ENCODE results near the gene FRAT2. TPM values are rescaled to one million over a fixed set of nuclear protein-coding genes. Genes with fewer than 3 reads are reported as not detected.

Gene FRAT2
- total and polyA plus RNA-seq, 2 of the 13 experiments (the other 11 are each of a cell fraction or from before 2014, with no cell fraction given) = 7.2 to 14.1 TPM

DNA sequence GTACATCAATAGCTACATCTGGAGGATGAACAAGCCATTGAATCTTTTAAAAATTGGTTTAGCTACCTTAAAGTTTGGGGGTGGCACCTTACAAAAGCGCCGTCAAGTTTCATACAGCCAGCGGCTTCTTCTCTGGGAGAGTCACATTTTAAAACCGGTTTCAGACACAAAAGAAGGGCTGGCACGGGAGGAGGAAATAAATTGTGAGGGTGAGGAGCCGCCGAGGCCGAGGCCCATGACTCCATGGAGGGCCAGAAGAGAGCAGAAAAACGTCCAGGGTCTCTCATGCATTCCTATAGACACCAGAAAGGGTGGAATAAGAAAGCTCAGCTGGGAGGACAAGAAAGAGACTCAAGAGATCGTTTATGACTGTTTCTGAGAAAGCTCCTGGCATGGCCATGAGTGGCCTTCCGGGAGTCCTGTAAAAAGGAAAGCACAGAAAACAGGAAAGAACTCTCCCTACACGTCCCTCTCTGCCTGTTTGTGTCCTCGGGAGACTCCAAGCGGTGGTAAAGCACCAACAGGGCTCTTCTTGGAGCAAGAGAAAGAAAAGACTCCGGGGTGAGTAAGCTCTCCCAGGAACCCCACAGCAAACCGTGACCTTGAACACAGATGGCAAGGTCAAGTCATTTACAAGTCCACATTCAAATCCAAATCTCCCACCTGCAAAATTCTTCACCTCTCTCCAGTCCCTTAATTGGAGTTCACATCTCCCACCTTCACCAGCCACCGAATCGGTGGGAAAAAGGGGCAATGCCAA is 1.8 kb downstream of the FRAT2 start (continued):
- TF ChIP-seq, protein P1, sequence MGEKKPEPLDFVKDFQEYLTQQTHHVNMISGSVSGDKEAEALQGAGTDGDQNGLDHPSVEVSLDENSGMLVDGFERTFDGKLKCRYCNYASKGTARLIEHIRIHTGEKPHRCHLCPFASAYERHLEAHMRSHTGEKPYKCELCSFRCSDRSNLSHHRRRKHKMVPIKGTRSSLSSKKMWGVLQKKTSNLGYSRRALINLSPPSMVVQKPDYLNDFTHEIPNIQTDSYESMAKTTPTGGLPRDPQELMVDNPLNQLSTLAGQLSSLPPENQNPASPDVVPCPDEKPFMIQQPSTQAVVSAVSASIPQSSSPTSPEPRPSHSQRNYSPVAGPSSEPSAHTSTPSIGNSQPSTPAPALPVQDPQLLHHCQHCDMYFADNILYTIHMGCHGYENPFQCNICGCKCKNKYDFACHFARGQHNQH (CRISPR knock-in tag; IDR thresholded peaks at IDR 0.05) = 0 out of 2 replicates have a peak, but pooled peaks have one; percentile 3
- TF ChIP-seq PAWR (CRISPR knock-in tag; IDR thresholded peaks at IDR 0.05; ENCODE audit: borderline replicate concordance) (no peak), THAP11 (CRISPR knock-in tag; IDR thresholded peaks at IDR 0.05) (peak; percentile 26; the same call in 1 of the 2 replicates), MXD4 (CRISPR knock-in tag; IDR thresholded peaks at IDR 0.05) (no peak), KMT2A (CRISPR knock-in tag; IDR thresholded peaks at IDR 0.05) (peak; percentile 65; the same call in 1 of the 2 replicates), POLR2A (IDR thresholded peaks at IDR 0.05; ENCODE audit: insufficient read depth in 1 of 2, low read depth in 2 of 2, low read length in 2 of 2) (peak; percentile 28 to 40; a peak in 2 of 4 replicates), SOX6 (IDR thresholded peaks at IDR 0.05) (no peak), SOX6 (CRISPR knock-in tag; IDR thresholded peaks at IDR 0.05) (peak; percentile 46), ZNF501 (CRISPR knock-in tag; IDR thresholded peaks at IDR 0.05) (peak; percentile 52), ZZZ3 (CRISPR knock-in tag; IDR thresholded peaks at IDR 0.05; ENCODE audit: borderline replicate concordance) (no peak)
- TF ChIP-seq, protein P2, sequence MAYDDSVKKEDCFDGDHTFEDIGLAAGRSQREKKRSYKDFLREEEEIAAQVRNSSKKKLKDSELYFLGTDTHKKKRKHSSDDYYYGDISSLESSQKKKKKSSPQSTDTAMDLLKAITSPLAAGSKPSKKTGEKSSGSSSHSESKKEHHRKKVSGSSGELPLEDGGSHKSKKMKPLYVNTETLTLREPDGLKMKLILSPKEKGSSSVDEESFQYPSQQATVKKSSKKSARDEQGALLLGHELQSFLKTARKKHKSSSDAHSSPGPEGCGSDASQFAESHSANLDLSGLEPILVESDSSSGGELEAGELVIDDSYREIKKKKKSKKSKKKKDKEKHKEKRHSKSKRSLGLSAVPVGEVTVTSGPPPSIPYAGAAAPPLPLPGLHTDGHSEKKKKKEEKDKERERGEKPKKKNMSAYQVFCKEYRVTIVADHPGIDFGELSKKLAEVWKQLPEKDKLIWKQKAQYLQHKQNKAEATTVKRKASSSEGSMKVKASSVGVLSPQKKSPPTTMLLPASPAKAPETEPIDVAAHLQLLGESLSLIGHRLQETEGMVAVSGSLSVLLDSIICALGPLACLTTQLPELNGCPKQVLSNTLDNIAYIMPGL (CRISPR knock-in tag; IDR thresholded peaks at IDR 0.05; ENCODE audit: borderline replicate concordance in 1 of 2, low read depth in 1 of 2) = peak; percentile 67 to 68
- TF ChIP-seq, protein P3, sequence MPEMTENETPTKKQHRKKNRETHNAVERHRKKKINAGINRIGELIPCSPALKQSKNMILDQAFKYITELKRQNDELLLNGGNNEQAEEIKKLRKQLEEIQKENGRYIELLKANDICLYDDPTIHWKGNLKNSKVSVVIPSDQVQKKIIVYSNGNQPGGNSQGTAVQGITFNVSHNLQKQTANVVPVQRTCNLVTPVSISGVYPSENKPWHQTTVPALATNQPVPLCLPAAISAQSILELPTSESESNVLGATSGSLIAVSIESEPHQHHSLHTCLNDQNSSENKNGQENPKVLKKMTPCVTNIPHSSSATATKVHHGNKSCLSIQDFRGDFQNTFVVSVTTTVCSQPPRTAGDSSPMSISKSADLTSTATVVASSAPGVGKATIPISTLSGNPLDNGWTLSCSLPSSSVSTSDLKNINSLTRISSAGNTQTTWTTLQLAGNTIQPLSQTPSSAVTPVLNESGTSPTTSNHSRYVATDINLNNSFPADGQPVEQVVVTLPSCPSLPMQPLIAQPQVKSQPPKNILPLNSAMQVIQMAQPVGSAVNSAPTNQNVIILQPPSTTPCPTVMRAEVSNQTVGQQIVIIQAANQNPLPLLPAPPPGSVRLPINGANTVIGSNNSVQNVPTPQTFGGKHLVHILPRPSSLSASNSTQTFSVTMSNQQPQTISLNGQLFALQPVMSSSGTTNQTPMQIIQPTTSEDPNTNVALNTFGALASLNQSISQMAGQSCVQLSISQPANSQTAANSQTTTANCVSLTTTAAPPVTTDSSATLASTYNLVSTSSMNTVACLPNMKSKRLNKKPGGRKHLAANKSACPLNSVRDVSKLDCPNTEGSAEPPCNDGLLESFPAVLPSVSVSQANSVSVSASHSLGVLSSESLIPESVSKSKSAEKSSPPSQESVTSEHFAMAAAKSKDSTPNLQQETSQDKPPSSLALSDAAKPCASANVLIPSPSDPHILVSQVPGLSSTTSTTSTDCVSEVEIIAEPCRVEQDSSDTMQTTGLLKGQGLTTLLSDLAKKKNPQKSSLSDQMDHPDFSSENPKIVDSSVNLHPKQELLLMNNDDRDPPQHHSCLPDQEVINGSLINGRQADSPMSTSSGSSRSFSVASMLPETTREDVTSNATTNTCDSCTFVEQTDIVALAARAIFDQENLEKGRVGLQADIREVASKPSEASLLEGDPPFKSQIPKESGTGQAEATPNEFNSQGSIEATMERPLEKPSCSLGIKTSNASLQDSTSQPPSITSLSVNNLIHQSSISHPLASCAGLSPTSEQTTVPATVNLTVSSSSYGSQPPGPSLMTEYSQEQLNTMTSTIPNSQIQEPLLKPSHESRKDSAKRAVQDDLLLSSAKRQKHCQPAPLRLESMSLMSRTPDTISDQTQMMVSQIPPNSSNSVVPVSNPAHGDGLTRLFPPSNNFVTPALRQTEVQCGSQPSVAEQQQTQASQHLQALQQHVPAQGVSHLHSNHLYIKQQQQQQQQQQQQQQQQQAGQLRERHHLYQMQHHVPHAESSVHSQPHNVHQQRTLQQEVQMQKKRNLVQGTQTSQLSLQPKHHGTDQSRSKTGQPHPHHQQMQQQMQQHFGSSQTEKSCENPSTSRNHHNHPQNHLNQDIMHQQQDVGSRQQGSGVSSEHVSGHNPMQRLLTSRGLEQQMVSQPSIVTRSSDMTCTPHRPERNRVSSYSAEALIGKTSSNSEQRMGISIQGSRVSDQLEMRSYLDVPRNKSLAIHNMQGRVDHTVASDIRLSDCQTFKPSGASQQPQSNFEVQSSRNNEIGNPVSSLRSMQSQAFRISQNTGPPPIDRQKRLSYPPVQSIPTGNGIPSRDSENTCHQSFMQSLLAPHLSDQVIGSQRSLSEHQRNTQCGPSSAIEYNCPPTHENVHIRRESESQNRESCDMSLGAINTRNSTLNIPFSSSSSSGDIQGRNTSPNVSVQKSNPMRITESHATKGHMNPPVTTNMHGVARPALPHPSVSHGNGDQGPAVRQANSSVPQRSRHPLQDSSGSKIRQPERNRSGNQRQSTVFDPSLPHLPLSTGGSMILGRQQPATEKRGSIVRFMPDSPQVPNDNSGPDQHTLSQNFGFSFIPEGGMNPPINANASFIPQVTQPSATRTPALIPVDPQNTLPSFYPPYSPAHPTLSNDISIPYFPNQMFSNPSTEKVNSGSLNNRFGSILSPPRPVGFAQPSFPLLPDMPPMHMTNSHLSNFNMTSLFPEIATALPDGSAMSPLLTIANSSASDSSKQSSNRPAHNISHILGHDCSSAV (CRISPR knock-in tag; IDR thresholded peaks at IDR 0.05; ENCODE audit: borderline replicate concordance) = no peak
- TF ChIP-seq, protein P4, sequence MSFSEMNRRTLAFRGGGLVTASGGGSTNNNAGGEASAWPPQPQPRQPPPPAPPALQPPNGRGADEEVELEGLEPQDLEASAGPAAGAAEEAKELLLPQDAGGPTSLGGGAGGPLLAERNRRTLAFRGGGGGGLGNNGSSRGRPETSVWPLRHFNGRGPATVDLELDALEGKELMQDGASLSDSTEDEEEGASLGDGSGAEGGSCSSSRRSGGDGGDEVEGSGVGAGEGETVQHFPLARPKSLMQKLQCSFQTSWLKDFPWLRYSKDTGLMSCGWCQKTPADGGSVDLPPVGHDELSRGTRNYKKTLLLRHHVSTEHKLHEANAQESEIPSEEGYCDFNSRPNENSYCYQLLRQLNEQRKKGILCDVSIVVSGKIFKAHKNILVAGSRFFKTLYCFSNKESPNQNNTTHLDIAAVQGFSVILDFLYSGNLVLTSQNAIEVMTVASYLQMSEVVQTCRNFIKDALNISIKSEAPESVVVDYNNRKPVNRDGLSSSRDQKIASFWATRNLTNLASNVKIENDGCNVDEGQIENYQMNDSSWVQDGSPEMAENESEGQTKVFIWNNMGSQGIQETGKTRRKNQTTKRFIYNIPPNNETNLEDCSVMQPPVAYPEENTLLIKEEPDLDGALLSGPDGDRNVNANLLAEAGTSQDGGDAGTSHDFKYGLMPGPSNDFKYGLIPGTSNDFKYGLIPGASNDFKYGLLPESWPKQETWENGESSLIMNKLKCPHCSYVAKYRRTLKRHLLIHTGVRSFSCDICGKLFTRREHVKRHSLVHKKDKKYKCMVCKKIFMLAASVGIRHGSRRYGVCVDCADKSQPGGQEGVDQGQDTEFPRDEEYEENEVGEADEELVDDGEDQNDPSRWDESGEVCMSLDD (CRISPR knock-in tag; IDR thresholded peaks at IDR 0.05; ENCODE audit: borderline replicate concordance) = no peak
- TF ChIP-seq, protein P5, sequence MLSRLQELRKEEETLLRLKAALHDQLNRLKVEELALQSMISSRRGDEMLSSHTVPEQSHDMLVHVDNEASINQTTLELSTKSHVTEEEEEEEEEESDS (CRISPR knock-in tag; IDR thresholded peaks at IDR 0.05; ENCODE audit: borderline replicate concordance) = no peak
